Activated CD4-positive, alpha-beta T cell treated with anti-CD3 and anti-CD28 coated beads for 24 hours (primary cell): ENCODE results near the gene TBC1D32.
"Not testable (repeated sequence)": the region's sequence is repeated elsewhere in the genome, so short reads cannot be mapped to it uniquely, and the experiment has no call there.

ENCODE experiments used
- DNase-seq, 2 donors: peaks; one replicate each; pipeline ENCODE4 v3.0.0-alpha.2; 2020; ENCODE audit warnings: low read depth in 2 of 2

TBC1D32 gene

DNA sequence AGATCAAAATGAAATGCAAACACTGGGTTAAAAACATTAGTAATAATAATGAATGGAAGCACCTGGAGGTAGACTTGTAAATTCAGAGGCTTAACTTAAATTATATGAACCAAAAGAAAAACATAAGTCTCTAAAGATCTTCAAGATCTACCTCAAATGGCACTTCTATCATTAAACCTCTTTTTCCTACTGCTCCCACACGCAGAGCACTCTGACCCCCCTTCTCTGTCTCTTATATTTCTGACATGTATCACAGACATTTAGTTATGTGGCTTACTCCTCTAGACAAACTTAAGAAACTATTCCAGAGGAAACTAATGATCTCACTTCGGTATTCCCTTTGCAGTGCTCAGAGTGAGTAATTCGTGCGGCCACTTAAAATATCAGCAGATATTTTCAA lies 1.1 kb downstream of the TBC1D32 start:
- no peak for DNase-seq

DNA sequence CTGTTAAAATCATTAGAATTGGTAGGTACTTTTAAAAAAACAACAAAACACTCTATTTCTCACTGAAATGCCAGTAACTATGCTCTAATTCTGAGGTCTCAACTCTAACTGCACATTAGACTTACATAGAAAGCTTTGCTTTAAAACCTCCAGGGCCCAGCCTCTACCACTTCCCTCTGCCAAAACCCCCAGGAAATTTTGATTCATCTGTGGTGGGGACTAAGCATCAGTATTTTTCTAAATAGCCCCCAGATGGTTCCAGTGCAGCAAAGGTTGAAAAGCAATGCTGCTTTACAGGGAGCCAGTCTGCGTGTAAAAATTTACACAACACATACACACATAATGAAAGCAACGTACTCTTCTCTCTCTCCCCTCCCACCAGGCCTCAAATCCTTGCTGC lies 3.8 kb downstream of the TBC1D32 start:
- DNase-seq, result no peak

GRCh38 chr6:121321282-121321681 lies 13.0 kb downstream of the TBC1D32 start:
- no peak for DNase-seq

- DNase-seq, result no peak
Measured at GRCh38 chr6:121319603-121320002, 14.7 kb downstream of the TBC1D32 start.

- no peak for DNase-seq
Measured at GRCh38 chr6:121319112-121319553, 15.1 kb downstream of the TBC1D32 start.

GRCh38 chr6:121314381-121315112 lies 19.7 kb downstream of the TBC1D32 start:
- no peak for DNase-seq

GRCh38 chr6:121311814-121312213 lies 22.5 kb downstream of the TBC1D32 start:
- not testable (repeated sequence) for DNase-seq

DNA sequence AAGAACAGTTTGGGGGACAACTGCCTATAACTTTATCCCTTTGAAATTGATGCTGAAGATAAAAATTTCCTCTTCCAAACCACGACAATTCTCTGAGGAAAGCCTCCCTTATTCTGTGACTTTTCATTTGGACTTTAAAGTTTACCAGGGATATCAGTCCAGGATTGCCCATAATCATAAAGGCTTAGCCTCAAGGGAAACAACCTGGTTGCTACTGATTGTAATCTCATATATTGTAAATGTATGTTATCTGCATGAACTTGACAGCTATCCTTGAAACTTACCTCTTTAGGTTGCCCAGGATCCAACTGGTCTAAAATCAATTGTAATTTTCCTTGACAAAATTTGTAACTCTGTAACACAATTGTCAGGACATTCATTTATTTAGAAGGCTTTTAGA lies 23.8 kb downstream of the TBC1D32 start:
- no peak for DNase-seq

GRCh38 chr6:121309768-121310469 lies 24.4 kb downstream of the TBC1D32 start:
- DNase-seq, result no peak

DNA sequence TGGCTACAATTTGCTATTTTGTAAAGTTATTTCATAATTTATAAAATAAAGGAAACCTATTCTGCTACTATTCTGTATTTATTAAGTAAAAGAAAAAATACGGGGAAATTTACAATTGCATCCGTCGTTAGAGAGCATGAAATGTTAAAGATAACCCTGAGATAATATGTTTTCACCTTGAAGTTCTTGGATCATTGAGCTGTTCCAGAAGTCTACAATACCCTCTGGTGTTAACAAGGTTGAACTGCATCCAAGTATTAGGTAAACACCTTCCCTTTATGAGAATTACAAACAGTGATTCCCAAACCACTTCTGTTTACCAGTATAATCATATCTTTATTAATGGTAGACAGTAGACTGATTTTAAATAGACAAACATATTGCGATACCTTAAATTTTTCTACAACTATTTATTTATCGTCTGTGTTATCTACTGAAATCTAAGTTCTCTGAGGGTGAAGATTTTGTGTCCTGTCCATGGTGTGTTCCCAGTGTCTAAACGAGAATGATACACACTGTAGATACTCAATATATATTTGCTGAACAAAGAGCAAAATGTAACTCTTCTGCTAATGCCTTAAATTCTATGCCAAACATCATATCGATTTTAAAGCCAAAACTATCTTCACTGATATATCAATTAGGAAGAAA lies 28.2 kb downstream of the TBC1D32 start:
- no peak for DNase-seq

GRCh38 chr6:121302882-121303281 lies 31.4 kb downstream of the TBC1D32 start:
- DNase-seq, result no peak

GRCh38 chr6:121301156-121301555 lies 33.1 kb downstream of the TBC1D32 start:
- DNase-seq, result not testable (repeated sequence)

DNA sequence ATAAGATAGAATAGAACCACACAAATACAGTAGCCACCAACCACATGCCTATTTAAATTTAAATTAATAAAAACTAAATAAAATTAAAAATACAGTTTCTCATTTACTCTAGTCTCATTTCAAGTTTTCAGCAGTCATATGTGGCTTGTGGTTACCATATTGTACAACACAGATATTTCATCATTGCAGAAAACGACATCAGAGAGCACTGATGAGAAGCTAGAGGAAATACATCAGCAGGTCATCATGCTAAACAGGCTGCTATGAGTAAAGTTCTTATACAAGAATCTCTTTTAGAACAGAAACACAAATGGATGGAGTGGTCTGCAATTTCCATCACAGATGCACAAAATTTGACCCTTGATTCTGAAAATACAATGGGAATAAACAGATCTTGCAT lies 36.6 kb downstream of the TBC1D32 start:
- DNase-seq, result no peak

- no peak for DNase-seq
Measured at GRCh38 chr6:121285041-121285440, 49.2 kb downstream of the TBC1D32 start.

DNA sequence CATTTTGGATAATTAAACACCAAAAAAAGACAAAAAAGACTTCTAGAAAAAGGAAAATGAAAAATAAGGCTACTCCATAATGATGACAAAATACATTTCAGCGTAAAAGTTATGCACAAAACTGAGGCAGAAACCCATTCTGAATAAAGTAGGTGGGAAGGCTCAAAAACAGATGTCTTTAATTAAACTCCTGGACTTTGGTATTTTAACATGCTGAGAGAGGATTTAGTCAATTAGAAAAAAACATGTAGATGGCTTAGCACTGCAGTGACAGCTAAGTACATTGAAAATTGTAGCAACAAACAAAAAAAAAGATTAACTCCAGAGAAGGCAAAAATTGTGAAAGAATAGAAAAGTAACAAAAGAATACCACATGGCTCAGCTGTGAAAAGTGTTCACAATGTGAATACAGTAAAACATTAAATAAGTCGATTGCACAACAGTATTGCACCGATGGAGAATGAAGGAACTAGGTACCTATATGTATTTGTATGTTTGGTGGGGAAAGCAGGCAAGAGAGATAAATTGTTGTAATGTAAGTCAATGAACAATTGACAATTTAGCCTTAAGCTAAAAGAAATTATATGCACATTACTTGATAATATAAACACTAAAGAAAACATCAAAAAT lies 59.5 kb downstream of the TBC1D32 start:
- DNase-seq, result no peak

DNA sequence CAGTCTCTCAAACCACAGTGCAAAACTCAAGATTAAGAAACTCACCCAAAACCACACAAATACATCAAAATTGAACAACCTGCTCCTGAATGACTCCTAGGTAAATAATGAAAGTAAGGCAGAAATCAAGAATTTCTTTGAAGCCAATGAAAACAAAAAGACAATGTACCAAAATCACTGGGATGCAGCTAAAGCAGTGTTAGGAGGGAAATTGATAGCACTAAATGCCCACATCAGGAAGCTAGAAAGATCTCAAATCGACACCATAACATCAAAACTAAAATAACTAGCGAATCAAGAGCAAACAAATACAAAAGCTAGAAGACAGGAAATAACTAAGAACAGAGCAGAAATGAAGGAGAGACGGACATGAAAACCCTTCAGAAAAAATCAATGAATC lies 70.5 kb downstream of the TBC1D32 start:
- no peak for DNase-seq

- no peak for DNase-seq
Measured at GRCh38 chr6:121260651-121261102, 73.6 kb downstream of the TBC1D32 start.

DNA sequence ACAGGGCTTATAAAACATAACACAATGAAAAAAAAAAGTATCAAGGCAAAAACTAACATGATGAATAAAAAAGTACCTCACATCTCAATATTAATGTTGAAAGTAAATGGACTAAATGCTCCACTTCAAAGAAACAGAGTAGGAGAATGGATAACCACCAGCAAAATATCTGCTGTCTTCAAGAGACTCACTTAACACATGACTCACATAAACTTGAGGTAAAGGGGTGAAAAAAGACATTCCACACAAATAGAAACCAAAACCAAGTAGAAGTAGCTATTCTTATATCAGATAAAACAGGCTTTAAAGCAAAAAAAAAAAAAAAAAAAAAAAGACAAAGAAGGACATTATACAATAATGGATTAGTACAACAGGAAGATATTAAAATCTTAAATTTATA lies 86.9 kb downstream of the TBC1D32 start:
- no peak for DNase-seq

GRCh38 chr6:121242386-121242785 lies 91.9 kb downstream of the TBC1D32 start:
- DNase-seq, result no peak

- no peak for DNase-seq
Measured at GRCh38 chr6:121237859-121238258, 96.4 kb downstream of the TBC1D32 start.

DNA sequence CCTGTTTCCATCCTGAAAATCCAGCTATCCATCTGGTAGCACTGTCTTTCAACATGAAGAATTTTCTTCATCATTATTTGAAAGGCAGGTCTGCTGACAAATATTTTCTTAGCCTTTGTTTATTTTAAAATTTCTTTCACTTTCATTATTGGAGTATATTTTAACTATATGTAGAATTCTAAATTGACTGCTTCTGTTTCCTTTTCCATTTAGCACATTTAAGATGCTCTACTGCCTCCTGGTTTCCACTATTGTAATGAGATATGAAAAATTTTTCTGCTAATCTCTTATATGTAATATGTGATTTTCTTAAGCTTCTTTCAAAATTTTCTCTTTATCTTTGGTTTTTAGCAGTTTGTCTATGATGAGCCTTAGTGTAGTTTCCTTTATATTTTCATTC lies 97.3 kb downstream of the TBC1D32 start:
- no peak for DNase-seq

DNA sequence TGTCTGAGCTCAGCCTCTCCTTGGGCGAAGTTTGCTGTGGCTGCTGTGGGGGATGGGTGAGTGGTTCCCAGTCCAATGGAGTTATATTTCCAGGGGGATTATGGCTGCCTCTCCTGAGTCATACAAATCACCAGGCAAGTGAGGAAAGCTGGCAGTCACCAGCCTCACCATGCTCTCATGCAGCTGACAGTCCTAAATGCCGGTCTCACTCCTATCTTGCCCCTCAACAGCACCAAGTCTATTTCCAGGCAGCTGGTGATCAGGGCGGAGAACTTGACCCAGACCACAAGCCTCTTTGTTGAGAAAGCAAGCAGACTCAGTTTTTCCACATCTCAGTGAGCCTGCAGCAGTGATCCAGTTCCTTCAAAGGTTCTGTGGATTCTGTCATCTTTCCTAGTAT lies 98.9 kb downstream of the TBC1D32 start:
- no peak for DNase-seq
